HG03565 (cell line): Measurements from ENCODE around the gene TNFRSF19.
"Not testable (repeated sequence)": the region's sequence is repeated elsewhere in the genome, so short reads cannot be mapped to it uniquely, and the experiment has no call there.

ENCODE experiments used
- ATAC-seq: cut with Tn5 transposase; IDR thresholded peaks from one replicate; pipeline ENCODE4 v1.9.1; 2021; ENCODE audit warnings: mild to moderate bottlenecking, moderate library complexity; ENCODE audit not compliant: unreplicated experiment

The TNFRSF19 gene

DNA sequence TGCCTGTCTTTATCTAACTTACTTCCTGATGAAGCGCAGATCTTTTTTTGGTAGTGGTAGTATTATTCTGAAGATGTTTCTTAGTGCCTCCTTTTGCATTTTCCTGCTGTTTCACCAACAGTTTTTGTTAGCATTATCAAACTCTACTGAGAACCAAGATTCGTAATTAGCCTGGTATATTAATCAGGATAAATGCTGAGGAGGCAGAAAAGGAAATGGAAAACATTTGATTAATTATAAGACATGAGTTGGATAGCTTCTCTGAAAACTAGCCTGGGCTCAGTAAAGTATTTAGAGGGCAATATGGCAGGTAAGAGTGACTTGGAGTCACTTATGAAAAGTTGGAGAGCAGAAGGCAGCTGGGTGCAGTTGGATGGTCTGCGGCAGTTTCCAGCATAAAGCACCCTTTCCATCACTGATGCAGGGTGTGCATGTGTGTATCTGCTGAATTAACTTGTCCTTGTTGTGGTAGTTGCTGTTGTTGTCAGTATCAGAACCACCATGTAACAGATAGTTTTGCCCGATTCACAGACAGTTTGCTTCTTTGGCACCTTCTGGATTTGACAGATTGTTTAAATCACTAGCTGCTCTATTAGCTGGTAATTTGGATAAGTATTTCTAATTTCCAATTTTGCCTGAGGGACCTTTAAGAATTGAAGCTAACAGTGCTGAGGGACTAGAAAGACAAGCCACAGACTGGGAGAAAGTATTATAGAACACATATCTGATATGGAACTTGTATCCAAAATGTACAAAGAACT, 6.9 kb upstream of the TNFRSF19 start:
- no peak for ATAC-seq

DNA sequence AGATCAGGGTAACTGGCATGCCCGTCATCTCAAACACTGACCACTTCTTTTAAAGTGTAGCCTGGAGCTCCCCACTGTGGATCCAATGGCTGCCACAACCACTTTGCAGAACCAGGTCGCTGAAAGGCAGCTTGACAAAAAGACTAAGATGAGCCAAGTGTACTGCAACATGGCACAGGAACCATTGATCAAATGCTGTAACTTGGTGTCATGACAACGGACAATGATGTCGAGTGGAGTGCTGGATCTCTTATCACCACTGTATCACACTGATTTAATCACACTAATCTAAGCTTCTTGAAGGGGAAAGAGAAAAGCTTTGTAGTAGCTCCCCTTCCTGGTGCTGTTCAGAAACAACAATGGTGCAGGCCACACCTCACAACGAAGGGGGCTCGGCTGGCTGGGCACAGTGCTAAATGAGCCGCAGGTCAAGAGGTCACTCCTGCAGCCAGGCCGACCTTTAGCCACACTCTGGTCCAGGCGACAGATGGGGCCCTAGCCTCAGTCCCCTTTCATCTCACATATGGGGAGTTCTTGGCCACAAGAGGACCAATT, 2.2 kb upstream of the TNFRSF19 start:
- ATAC-seq, result no peak

DNA sequence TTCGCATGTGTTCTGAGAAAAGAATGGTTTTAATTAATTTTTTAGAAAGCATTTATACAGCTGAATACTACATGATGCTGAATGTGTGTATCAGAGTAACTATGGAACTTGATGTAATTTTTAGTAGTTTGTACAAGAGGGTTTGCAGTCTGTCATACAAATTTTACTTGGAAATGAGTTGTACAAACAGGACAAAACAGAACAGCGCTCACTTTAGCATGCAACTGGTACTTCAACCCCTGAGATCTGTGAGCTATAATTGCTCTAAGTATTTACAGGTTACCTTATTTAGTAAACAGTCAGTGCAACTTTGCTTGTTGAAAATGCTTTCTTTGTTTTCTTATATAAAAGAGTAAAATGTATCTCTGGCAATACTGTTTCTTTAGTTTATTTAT, 706 bp downstream of the TNFRSF19 start:
- no peak for ATAC-seq

DNA sequence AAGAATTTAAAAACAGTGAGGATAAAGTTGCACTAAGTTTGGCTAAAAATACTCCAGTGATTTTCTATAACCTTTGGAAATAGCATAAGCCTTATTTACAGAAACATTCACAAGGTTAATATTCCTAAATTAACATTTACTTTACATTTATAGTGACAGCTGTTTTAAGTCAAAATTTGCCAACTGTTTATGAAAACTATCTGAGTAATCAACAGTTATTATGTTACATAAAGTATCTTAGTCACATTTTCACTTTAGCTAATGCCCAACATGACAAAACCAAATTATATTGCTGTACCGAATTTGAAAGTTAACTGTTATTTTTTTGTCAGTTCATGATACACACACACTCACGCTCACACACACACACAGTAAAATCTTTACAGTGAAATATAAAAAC, 1.2 kb downstream of the TNFRSF19 start:
- no peak for ATAC-seq

DNA sequence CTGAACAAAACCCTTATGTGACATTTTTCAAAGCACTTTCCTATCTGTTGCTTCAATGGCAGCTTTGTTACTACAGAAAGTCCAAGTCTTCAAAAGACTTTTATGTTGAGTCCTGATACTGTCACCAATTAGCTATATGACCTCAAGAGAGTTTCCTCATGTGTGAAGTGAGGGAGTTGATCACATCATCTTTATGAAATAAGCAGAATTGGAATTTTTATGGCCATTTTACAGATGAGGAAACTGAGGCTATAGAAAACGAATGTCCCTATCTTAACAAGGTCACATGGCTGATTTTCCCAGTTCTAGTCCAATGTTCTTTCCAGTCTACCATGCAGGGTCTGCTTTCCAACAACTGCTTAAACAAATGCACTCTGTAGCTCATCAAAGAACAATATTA, 2.6 kb downstream of the TNFRSF19 start:
- no peak for ATAC-seq

DNA sequence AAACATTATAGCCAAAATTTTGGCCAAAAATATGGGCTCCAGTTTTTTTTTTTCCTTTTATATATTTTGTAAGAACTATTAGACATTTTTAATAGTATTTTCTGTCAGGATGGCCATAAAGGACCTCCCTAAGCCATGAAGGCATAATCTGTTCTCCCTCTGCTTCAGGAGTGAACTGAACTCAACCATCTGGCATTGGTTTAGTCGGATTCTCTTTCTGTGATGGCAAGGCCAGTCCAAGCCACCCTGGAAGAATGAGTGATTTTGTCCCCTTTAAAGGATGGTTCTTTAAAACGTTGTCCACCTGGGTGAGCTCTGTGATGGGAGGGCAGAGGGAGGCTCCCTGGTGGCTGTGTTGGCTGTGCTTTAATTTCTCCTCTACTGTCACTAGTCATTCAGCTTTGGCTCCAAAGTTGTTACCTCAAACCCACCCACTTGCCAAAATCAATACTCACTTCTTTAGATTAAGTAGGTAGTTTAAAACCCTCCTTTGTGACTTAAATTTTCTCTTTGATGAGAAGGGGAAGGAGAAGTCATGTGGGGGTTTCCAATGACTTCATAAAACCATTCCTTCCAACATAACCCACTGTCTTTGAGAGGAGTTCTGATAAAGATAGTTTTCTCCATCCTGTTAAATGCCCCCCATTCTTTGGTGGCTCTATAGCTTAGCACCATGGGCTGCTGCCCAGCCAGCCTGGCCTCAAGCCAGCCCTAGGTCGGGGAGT, 4.4 kb downstream of the TNFRSF19 start:
- no peak for ATAC-seq

DNA sequence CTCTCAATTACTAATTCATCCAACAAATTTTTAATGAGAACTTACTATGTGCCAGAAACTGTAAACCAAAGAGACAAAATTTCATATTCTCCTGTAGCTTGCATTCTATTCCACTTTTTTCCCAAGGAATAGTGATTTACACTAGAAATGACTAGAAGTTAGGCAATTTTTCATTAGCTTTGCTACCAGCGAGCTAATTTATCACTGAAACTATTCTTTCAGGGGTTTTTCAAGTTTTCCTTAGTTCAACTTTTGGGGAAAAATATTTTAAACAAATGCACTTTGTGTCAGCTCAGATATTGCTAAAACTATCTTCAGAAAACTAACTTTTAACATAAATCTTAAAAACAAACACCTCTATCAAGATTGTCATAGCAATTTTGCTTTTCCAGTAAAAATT, 5.4 kb downstream of the TNFRSF19 start:
- ATAC-seq, result no peak

DNA sequence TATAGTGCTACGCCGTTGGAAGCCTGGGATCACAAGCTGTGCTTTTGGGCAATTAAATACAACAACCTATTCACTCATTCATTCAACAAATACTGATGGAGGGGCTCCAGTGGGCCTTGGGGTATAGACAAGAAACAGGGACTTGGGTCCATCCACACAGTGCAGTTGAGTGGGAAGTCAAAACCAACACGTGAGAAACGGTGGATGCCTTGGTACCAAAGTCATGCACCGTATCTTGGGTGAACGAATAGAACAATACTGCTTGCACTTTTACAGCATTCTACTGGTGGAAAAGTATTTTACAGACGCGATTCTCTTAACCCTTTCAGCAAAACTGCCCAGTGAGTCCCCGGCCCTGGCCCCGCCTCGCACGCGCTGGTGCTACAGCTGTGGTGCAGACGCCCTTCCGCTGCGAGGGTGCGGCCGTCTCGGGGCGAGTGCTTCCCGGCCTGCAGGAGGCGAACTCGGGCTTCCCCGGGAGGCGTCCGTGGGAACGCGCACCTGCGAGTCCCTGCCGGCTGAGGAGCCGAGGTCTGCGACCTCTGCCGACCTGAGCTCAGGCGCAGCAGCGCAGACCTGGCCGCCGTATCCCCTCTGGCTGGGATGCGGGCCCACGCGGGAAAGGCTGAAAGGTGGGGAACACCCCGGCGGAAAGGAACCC, 8.3 kb downstream of the TNFRSF19 start:
- peak; percentile 38 for ATAC-seq

DNA sequence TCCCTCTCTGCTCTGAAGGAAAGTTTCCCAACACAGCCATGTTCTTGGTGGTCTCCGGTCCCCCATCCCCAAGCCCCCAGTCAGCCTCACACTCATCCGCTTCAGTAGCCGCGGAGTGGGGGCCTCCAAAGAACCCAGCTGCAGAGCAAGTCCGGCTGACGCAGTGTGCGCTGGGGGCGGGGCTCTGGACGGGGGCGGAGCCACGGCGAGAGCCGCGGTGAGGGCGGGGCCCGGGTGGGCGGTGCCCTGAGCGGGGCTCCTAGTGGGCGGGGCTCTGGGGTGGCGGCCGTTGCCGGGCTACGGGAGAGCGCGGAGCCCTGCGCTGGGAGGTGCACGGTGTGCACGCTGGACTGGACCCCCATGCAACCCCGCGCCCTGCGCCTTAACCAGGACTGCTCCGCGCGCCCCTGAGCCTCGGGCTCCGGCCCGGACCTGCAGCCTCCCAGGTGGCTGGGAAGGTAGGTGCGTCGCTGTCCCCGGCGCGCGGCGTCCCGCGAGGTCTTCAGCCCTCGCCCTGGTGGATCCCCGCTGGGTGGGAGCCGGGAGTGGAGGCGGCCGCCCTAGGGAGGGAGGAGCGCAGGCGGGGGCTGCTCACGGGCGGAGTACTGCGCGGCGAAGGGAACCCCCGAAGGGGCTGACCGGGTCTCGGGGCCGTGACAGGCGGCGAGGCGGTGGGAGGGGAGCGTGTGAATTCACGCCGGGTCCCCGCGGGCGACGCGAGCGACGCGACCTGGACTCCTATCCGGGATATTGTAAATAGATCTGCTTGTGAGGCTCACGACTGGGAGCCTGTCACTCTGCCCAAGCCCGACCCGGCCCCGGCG, 9.1 kb downstream of the TNFRSF19 start:
- ATAC-seq, result peak; percentile 62

DNA sequence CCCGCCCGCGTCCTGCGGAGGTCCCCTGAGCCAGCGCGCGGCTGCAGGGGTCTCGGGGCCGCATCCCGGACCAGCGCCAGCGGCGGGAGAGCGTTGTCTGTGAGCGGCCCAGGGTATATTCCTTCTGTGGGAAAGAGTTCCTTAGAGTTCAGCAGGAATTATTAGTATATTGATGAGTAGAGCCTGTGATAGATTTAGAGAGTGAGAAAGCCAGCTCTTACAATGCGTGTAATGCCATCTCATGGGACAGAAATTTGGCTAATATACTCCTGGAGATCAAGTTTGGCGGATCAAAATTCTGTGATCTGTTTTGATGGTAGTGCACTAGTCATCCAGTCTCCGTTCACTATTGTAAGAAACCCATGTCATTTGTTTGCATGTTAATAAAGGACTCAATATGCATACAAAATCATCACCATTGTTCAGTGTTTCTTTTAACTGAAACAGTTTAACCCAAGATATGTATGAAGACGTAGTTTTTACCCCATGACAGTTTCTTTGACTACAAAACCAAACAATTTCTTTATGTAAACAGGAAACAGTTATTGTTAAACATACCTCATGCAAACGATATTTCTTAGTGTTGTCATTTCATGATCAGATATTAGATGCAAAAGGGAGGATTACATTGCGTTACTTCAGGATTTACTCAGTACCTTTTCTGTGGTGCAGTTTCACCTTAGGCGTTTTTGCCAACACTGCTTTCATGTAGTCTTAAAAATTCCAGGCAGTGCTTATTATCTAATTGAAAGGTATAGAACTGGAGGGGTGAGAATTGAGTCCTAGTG, 9.9 kb downstream of the TNFRSF19 start:
- peak; percentile 1 for ATAC-seq

DNA sequence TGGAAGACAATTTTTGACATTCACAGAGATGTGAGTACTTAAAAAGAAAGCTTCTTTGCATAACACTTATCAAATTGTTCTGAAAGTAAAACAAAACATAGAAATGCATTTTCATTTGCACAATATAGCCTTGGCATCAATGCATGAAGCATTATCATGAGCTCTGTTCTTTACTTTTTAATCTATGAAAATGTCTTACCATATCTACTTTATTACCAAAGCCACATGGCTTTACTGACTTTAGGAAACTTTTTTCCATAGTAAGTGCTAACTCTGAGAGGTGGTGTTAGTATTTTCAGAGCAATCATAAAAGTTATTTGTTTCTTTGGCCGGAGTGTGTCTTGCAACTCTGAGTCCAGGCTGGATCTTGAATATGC, 10.5 kb downstream of the TNFRSF19 start:
- ATAC-seq, result no peak

DNA sequence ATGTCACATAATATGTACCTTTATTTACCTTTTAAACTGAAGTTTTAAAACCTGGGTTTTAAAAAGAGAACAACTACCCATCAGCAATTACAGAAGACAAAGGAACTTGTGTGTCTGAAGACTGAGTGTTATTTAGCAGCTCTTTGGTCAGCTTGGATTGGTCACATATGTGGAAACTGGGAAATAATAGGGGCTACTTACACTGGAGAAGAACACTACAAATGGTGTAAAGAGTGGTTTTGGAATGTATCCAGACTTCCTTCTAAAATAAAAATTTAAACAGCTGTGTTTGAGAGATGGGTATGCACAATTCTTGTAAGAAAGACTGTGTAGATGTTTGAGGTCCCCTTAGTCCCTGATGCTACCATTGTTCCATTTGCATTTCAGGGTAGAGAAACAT, 13.3 kb downstream of the TNFRSF19 start:
- ATAC-seq, result no peak

DNA sequence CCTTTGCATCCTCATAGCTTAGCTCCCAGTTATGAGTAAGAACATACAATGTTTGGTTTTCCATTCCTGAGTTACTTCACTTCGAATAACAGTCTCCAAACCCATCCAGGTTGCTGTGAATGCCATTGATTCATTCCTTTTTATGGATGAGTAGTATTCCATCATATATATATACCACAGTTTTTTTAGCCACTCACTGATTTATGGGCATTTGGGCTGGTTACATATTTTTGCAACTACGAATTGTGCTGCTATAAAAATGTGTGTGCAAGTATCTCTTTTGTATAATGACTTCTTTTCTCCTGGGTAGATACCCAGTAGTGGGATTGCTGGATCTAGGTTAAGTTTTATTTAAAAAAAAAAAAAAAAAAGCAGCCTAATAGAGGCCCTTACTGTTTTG, 14.1 kb downstream of the TNFRSF19 start:
- ATAC-seq, result no peak

DNA sequence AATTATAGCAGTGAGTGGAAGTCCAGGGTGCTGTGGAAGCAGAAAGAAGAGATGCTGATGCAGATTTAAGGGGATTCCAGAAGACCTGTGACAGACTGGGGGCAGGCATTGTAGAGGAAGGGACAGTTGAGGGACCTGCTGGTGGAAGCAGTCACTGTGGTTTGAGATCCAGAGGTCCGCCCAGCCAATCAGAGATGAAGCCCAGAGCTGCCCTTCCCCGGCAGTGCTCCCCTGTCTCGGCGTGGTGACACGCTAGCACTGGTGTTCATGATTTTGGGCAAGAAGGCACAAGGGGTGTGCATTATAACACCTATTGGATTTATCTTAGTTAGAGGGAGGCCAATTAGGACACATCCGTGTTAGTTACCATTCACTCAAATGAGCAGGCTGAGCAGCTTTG, 16.1 kb downstream of the TNFRSF19 start:
- ATAC-seq, result no peak

DNA sequence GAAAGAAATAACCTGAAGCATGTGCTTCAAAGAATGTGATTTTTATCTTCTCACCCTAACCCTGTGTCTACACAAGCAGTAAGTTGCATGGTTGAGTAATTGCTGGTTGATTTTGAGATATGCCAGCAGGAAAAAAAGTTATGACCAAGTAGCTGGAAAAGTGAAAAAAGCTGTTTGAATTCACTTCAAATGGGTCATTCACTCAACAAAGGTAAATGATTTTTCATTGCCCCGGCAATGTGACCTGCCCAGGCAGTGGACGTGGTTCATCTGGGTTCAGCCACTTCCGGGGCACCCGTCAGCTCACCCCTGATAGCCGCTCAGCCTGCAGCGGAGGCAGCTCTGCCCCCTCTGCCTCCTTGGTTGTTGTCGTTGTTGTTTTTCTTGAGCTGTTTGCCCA, 18.5 kb downstream of the TNFRSF19 start:
- no peak for ATAC-seq

DNA sequence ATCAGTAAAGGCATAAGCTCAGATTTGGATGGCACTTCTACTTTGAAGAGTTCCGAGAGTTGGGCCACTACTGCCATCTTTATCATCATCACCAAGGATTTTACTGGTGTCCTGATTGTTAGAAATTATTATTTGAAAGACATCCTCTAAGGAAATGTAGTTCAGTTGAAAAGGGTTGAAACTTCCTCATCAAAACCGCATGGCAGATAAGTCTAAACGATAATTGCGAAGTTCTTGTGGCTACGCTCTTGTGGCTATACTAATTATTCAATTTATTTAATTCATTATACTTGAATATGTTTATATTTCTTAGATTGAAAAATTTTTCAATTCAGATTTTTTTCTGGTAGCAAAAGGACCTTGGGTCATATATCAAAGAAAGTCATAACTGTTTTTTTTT, 22.4 kb downstream of the TNFRSF19 start:
- no peak for ATAC-seq

DNA sequence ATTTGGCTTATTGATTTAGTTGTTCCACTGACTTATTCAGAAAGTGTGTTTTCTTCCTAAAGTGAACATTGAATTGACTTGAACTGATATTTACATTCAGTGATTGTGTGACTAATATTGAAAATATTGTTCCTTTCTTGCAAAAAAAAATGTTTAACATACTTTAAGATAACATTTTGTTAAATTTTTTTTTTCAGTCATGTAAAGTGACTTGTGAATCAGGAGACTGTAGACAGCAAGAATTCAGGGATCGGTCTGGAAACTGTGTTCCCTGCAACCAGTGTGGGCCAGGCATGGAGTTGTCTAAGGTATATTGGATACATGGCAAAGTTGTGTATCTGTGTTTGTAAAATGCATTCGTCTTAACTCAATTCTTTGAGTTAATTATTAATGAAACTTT, 22.9 kb downstream of the TNFRSF19 start:
- no peak for ATAC-seq

DNA sequence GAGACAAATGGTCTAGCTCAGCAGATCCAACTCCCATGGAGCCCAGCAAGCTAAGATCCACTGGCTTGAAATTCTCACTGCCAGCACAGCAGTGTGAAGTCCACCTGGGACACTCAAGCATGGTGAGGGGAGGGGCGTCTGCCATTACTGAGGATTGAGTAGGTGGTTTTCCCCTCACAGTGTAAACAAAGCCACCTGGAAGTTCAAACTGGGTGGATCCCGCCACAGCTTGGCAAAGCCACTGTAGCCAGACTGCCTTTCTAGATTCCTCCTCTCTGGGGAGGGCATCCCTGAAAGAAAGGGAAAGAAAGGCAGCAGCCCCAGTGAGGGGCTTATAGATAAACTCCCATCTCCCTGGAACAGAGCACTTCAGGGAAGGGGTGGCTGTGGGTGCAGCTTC, 24.1 kb downstream of the TNFRSF19 start:
- ATAC-seq, result not testable (repeated sequence)

DNA sequence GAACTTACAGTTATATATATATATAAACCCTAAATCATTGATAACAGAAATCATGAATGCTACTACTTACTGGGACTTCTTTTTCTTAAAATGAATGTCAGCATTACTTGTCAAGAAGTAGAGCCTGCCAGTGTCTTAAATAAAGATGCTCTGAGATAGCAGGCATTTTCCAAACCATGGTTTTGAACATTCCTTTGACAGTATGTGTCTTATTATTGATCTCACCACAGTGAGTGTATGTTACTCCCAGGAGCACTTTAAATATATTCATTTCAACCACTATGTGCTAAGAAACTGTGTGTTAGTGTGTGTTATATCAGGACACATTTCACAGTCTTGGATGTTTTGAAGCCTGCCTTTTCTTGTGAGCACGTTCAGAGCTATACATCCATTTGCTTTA, 28.2 kb downstream of the TNFRSF19 start:
- ATAC-seq, result no peak
